HG02973 (cell line): ENCODE data around the gene SPECC1L.

Experiments
- ATAC-seq: cut with Tn5 transposase; IDR thresholded peaks from one replicate; pipeline ENCODE4 v1.9.1; 2021; ENCODE audit warnings: moderate library complexity; ENCODE audit not compliant: unreplicated experiment

The SPECC1L gene

DNA sequence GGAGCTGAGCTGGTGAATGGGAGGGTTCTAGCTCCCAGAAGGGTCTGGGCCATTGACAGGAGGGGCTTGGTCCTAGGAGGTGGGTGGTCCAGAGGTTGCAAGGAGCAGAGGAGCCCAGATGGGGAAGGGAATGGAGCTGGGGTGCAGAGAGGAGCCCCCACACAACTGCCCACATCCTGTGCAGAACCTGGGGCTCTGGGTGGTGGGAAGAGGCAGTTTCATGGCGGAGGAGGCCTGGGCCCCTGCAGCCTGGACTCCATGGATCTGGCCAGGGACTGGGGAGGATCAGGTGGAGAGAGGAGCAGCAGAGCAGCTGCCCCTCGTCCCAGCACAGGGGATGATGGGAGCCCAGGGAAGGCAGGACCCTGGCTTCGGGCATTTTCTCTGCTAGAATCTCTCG lies 155.8 kb downstream of the SPECC1L start:
- no peak for ATAC-seq

DNA sequence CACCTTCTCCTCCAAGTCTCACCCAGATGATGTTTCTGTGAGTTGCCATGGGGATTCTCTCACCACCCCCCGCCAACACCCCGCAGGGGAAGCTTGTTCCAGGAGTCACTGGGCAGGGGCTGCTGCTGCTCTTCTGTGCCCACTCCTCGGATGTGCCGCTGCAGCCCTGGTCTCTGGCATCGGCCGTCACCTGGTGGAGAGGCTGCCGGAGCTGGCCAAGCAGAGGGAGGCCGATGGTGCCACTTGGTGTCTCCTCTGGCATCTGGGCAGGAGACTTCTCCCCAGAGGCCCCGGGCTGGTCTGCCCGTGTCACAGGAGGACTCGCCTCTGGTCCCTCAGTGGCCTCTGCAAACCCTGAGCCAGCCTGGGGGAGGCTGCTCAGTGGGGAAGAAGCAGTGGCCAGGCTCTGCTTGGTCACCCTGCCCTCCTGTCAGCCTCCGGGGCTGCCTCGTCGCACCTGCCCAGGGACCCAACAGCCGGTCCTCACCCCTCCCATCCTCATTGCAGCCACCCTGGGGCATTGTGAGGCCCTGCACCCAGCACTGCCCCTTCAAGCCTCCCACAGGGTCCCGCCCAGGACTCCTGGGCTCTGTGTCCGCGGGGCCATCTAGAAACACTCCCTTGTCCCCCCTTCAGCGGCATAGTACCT lies 156.3 kb downstream of the SPECC1L start:
- ATAC-seq = no peak

DNA sequence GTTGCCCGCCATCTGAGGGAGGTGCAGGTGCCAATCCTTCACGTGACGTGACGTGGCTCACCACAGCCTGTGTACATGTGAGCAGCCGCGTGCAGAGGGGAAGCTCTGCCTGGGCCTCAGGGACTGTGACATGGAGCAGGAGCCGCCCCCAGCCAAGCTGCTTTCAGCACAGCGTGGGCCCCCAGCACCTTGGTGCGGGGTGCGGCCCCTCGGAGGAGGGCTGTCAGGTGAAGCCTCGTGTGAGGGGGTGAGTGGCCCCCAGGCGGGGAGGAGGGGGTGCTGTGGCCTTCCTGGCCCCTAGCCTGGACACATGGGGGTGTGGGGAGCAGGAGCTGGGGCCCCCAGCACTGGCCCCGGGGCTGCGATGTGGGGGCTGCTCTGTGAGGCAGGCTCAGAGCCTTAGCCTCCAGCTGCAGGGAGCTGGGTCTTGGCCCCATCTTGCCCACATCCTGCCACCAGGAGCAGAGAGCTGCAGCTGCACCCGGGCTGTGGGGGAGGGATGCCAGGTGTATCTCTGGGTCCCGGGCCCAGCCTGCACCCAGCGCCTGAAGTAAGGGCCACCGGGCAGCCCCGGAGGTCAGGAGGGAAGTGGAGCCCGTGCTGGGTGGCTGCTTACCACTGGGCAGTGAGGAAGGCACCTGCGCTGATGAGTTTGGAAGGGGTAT lies 157.0 kb downstream of the SPECC1L start, which contains the start of gene ADORA2A:
ADORA2A (plus strand) TSS at position 100 of the 665 bp plus-strand sequence. CDS start 5,806 bp downstream, outside the sequence.
- ATAC-seq = no peak

DNA sequence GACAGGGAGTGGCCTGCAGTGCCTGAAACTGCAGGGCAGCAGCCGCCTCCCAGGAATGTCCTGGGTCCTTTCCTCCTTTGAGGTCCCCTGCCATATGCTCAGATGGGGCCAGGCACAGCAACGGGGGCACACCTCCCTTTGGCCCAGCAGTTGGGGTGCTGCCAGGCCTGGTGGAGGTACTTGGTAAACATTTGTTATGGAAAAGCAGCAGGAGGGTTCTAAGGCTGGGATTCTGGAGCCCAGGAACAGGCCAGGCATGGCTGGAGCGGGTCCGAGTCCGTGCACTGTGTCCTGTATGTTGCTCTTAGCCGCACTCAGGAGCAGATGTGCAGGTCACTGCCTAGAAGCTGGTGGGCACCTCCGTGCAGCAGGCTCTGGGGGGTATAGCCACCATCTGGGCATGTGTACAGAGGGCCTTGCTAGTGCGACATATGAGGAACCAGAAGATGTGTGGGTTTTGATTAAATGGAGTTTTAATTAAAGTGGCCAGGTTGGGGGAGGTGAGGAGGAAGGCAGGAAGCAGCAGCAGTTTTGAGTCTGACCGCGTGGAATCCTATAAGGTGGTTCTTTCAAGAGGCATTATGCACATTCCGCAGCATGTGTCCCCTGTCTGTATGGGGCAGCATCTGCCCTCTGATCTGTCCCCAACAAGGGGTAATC lies 158.2 kb downstream of the SPECC1L start:
- ATAC-seq = no peak

DNA sequence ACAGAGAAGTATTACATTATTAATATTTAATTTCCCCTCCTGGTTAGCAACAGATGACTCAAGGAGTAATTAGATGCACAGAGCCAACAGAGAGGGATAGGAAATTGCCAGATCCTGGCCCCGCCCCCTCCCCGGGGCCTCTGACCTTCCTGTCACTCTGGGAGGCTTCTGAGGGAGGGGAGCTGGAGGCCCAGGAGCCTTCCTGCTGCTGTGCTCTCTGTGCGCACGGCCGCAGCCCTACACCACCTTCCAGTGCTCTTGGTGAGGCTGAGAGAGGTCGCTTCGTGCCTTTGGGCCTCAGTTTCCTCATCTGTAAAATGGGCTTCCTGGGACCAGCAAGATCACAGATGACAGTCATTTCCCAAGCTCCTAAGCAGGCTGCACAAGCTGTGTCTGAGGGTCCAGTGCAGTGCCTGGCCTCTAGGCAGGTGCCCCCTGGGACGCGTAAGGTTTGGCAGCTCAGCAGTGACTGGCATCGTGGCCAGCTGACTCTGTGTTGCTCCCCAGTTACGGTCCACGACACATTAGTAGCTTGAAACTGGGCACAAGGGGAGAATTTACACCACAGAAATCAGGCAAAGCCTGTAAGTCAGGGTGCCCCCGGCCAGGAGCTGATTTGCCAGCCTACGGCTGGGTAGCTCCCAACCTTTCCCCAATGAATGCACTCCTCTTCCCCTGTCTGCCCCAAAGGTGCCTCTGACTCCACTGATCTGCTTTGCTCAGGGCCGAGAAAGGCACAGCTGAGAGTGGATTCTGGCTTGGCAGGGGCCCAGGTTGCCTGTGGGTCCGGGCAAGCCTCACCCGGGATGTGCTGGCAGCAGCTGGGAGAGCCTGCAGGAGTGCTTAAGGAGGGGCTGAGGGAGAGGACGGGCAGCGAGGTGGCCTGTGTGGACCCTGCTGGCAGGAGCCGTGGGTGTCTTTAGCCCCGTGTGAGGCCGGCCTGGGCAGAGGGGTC lies 159.1 kb downstream of the SPECC1L start:
- no peak for ATAC-seq

GRCh38 chr22:24430431-24431308 lies 160.0 kb downstream of the SPECC1L start:
- ATAC-seq = no peak

GRCh38 chr22:24431309-24432034 lies 160.8 kb downstream of the SPECC1L start:
- ATAC-seq = no peak

DNA sequence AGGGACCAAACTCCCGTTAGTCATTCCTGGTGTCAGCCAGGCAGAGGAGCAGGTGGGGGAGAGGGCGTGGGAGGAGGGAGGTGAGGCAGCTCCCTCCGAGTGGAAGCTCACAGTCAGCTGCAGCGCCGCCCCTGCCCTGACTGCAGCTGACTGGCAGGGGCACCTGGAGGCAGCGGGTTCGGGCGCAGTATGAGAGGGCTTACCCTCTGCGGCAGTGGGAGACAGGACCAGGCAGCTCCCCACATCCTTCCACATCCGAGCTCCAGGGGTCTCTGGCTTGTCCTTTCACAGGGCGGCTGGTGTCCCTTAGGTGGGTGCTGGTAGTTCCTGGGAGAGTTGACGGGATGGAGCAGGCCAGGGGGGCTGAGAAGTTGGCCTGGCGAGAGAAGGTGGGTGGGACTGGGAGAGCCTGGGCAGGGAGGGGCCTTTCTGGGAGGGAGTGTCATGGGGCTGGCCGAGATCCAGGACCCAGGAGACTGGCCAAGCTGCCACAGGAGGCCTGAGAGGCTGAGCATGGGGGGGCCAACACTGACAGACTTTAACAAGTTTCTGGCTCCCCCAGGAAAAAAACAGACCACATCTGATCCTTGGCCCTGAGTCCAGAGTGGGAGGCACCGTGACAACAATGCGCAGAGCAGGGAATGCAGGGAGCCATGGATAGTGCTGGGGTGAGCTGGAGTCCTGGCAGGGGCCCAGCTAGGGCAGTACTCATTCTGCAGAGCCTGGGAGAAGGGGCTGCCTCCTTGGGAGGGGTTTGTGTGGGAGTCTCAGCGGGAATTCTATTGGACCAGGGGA lies 161.6 kb downstream of the SPECC1L start:
- no peak for ATAC-seq

DNA sequence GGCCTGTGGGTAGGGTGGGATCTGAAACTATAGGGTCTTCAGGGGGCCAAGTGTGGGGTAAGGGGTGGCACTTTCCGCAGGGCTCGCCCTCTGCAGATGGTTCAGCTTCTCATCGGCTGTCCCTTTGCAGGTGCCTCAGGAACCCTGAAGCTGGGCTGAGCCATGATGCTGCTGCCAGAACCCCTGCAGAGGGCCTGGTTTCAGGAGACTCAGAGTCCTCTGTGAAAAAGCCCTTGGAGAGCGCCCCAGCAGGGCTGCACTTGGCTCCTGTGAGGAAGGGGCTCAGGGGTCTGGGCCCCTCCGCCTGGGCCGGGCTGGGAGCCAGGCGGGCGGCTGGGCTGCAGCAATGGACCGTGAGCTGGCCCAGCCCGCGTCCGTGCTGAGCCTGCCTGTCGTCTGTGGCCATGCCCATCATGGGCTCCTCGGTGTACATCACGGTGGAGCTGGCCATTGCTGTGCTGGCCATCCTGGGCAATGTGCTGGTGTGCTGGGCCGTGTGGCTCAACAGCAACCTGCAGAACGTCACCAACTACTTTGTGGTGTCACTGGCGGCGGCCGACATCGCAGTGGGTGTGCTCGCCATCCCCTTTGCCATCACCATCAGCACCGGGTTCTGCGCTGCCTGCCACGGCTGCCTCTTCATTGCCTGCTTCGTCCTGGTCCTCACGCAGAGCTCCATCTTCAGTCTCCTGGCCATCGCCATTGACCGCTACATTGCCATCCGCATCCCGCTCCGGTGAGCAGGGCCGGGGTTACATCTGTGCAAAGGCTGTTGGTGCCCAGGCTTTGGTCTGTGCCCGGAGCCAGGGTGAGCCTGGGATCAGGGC lies 162.6 kb downstream of the SPECC1L start:
- ATAC-seq = no peak

- peak; percentile 57 for ATAC-seq
Observed at GRCh38 chr22:24433828-24434470, 163.3 kb downstream of the SPECC1L start.

GRCh38 chr22:24434471-24435322 lies 164.1 kb downstream of the SPECC1L start:
- ATAC-seq = peak; percentile 33

DNA sequence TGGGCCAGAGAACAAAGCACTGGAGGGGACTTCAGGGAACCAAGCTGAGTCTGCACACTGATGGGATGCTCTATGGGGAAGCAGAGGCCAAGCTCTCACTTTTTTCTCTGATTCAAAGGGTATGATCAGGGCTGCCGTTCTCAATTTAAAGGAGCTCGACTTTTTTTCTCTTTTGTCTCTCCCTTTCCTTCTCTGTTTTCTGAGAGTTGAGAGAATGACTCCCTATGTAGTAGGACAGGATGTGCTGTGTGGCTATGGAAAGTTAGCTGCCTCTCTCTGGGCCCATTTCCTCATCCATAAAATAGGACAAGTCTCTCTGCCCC lies 164.7 kb downstream of the SPECC1L start:
- ATAC-seq = no peak

- ATAC-seq = no peak
Observed at GRCh38 chr22:24435861-24436371, 165.3 kb downstream of the SPECC1L start.

GRCh38 chr22:24436553-24436952 lies 165.9 kb downstream of the SPECC1L start:
- ATAC-seq = no peak

DNA sequence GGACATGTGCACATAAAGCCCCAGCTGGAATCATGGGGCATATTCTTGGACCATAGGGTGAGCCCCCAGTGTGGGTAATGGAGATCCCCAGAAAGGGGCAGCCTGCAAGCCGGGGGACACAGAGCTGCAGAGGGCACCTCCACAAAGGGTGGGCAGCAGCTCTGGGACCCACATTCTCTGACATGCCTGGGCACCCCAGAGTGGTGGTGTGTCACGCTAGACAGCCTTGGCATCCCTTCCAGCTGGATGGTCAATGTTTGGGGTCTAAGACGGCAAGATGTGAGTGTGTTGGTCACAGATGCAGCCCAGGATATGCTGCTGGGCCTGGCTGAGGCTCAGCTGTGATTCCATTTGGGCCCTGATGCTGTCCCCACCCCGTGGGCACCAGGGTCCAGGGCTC lies 166.5 kb downstream of the SPECC1L start:
- ATAC-seq = no peak

GRCh38 chr22:24437741-24438328 lies 167.2 kb downstream of the SPECC1L start:
- no peak for ATAC-seq
